H1 (cell line): ENCODE results near the gene GOLPH3L. TPM values are rescaled to one million over a fixed set of nuclear protein-coding genes. Genes with fewer than 3 reads are reported as not detected.
A peak's percentile ranks its signal among the peaks of the same experiment; 100 is the strongest.

Experiments used
- CTCF ChIA-PET: fragments of 300-600 bp; sonication (Branson Sonifier 250); formaldehyde crosslinking; loops from one replicate; lab custom pipeline; 2021; ENCODE audit not compliant: partially characterized antibody; lab: Charles Lee
- POLR2A ChIA-PET: fragments of 300-600 bp; sonication (Branson Sonifier 250); formaldehyde crosslinking; loops from one replicate; lab custom pipeline; 2021; ENCODE audit warnings: inconsistent platforms; ENCODE audit not compliant: partially characterized antibody; lab: Charles Lee
- DNase-seq, 2 experiments: peaks; one replicate each; pipeline versions ENCODE4 v3.0.0 to v3.0.0-alpha.2; 2010 to 2022; ENCODE audit warnings: low spot score in 2 of 2, low read depth in 1 of 2, mixed read lengths in 1 of 2
- FAIRE-seq: peaks from 2 replicates; lab custom pipeline; 2011; peaks lifted over from hg19 to GRCh38; lab: Jason Lieb, UNC
- H2AFZ ChIP-seq: 2 replicates; pipeline ENCODE4 v1.8.1; 2012; ENCODE audit warnings: low read length, inconsistent platforms
- H2AK5ac ChIP-seq: 2 replicates; pipeline ENCODE4 v1.6.1; 2013; ENCODE audit warnings: low read depth, low read length
- H2BK120ac ChIP-seq: replicated peaks from 2 replicates; pipeline ENCODE3; 2013; ENCODE audit warnings: low read depth, low read length, inconsistent platforms
- H2BK12ac ChIP-seq: 2 replicates; pipeline ENCODE4 v1.6.1; 2013; ENCODE audit warnings: low read depth, low read length
- H2BK15ac ChIP-seq: 2 replicates; pipeline ENCODE4 v1.6.1; 2013; ENCODE audit warnings: low read length
- H2BK20ac ChIP-seq: 2 replicates; pipeline ENCODE4 v1.6.1; 2013; ENCODE audit warnings: low read length
- H2BK5ac ChIP-seq: 2 replicates; pipeline ENCODE4 v1.6.1; 2013; ENCODE audit warnings: low read depth, low read length
- H3K14ac ChIP-seq: 2 replicates; pipeline ENCODE4 v1.6.1; 2013; ENCODE audit warnings: inconsistent platforms; ENCODE audit not compliant: insufficient read length
- H3K18ac ChIP-seq: 2 replicates; pipeline ENCODE4 v1.6.1; 2013; ENCODE audit warnings: low read length; ENCODE audit errors: extremely low read depth
- H3K23ac ChIP-seq: 2 replicates; pipeline ENCODE4 v1.6.1; 2013; ENCODE audit warnings: inconsistent platforms; ENCODE audit not compliant: insufficient read length
- H3K23me2 ChIP-seq: 2 replicates; pipeline ENCODE4 v1.6.1; 2013; ENCODE audit warnings: low read depth, low read length
- H3K27ac ChIP-seq: 2 replicates; pipeline ENCODE4 v1.6.1; 2011; ENCODE audit warnings: low read depth, low read length, inconsistent platforms
- H3K27me3 ChIP-seq, 4 experiments: replicated peaks in 1 of 4; 1 replicate in 1 of 4; 2 replicates in 3 of 4; pipeline versions ENCODE4 v1.6.1 to v1.8.1; 2011 to 2013; ENCODE audit warnings: low read length in 3 of 4, mild to moderate bottlenecking in 3 of 4, inconsistent platforms in 2 of 4, mixed read lengths in 2 of 4, moderate library complexity in 1 of 4; ENCODE audit not compliant: control insufficient read depth in 3 of 4, insufficient read depth in 3 of 4; ENCODE audit errors: extremely low read depth in 1 of 4
- H3K36me3 ChIP-seq, 4 experiments: 2 replicates each; pipeline versions ENCODE4 v1.6.1 to v1.8.1; 2011 to 2013; ENCODE audit warnings: mild to moderate bottlenecking in 4 of 4, low read length in 3 of 4, moderate library complexity in 2 of 4, control low read depth in 1 of 4, inconsistent platforms in 1 of 4; ENCODE audit not compliant: insufficient read depth in 4 of 4, control insufficient read depth in 2 of 4
- H3K4ac ChIP-seq: replicated peaks from 2 replicates; pipeline ENCODE3; 2013; ENCODE audit warnings: low read length, low read depth, mixed read lengths, inconsistent platforms; ENCODE audit not compliant: insufficient read length
- H3K4me1 ChIP-seq, 4 experiments: replicated peaks in 1 of 4; 1 replicate in 1 of 4; 2 replicates in 3 of 4; pipeline versions ENCODE4 v1.6.1 to v1.8.1; 2011 to 2013; ENCODE audit warnings: low read length in 3 of 4, inconsistent platforms in 2 of 4, mixed read lengths in 1 of 4; ENCODE audit not compliant: insufficient read depth in 4 of 4, control insufficient read depth in 3 of 4
- H3K4me2 ChIP-seq, 2 experiments: 2 replicates each; pipeline versions ENCODE4 v1.6.1 to v1.8.1; 2011 to 2013; ENCODE audit warnings: low read depth in 2 of 2, low read length in 2 of 2, control low read depth in 1 of 2, inconsistent platforms in 1 of 2, mild to moderate bottlenecking in 1 of 2; ENCODE audit not compliant: insufficient read depth in 1 of 2
- H3K4me3 ChIP-seq, 4 experiments: fragments of 200-600, 300-600 bp in 1 of 4; sonication (generic), shearing (Covaris generic), sonication (Bioruptor Twin) in 1 of 4; 2 replicates each; pipeline versions ENCODE4 v1.5.1 to v1.8.1; 2011 to 2016; ENCODE audit warnings: low read length in 4 of 4, low read depth in 3 of 4, control low read depth in 2 of 4, inconsistent platforms in 2 of 4, mild to moderate bottlenecking in 2 of 4, mixed read lengths in 1 of 4, moderate library complexity in 1 of 4; ENCODE audit not compliant: insufficient read depth in 2 of 4; ENCODE audit errors: extremely low read depth in 1 of 4
- H3K56ac ChIP-seq: replicated peaks from 2 replicates; pipeline ENCODE3; 2013; ENCODE audit warnings: low read depth, mild to moderate bottlenecking, mixed read lengths, low read length, inconsistent platforms; ENCODE audit not compliant: insufficient read length
- H3K79me1 ChIP-seq: 2 replicates; pipeline ENCODE4 v1.6.1; 2013; ENCODE audit warnings: low read depth, low read length, control low read depth
- H3K79me2 ChIP-seq, 2 experiments: 2 replicates each; pipeline versions ENCODE4 v1.6.1 to v1.8.1; 2012 to 2013; ENCODE audit warnings: low read length in 2 of 2, mild to moderate bottlenecking in 2 of 2, inconsistent platforms in 1 of 2; ENCODE audit not compliant: insufficient read depth in 2 of 2, control insufficient read depth in 1 of 2
- H3K9ac ChIP-seq, 4 experiments: replicated peaks in 1 of 4; 1 replicate in 1 of 4; 2 replicates in 3 of 4; pipeline versions ENCODE4 v1.6.1 to v1.8.1; 2011 to 2013; ENCODE audit warnings: low read depth in 3 of 4, low read length in 3 of 4, control low read depth in 2 of 4, mild to moderate bottlenecking in 2 of 4, moderate library complexity in 2 of 4, inconsistent platforms in 1 of 4; ENCODE audit errors: extremely low read depth in 1 of 4
- H3K9me3 ChIP-seq, 2 experiments: 2 replicates each; pipeline versions ENCODE4 v1.6.1 to v1.8.1; 2012 to 2013; ENCODE audit warnings: mild to moderate bottlenecking in 2 of 2, moderate library complexity in 2 of 2, control low read depth in 1 of 2, inconsistent platforms in 1 of 2, low read depth in 1 of 2, low read length in 1 of 2, mixed read lengths in 1 of 2; ENCODE audit not compliant: insufficient read depth in 2 of 2
- H4K20me1 ChIP-seq, 2 experiments: replicated peaks in 1 of 2; 2 replicates each; pipeline versions ENCODE3 to v1.8.1; 2011 to 2013; ENCODE audit warnings: inconsistent platforms in 2 of 2, low read length in 2 of 2, mild to moderate bottlenecking in 1 of 2; ENCODE audit not compliant: insufficient read depth in 2 of 2, control insufficient read depth in 1 of 2
- H4K5ac ChIP-seq: 2 replicates; pipeline ENCODE4 v1.6.1; 2013; ENCODE audit warnings: low read length, low read depth, mixed read lengths, inconsistent platforms; ENCODE audit not compliant: insufficient read length
- H4K8ac ChIP-seq: 2 replicates; pipeline ENCODE4 v1.8.0; 2013; ENCODE audit warnings: mild to moderate bottlenecking, moderate library complexity, low read length, inconsistent platforms; ENCODE audit not compliant: insufficient read depth; ENCODE audit errors: extremely low read depth
- H4K91ac ChIP-seq: replicated peaks from 2 replicates; pipeline ENCODE3; 2013; ENCODE audit warnings: low read length, mixed read lengths, inconsistent platforms; ENCODE audit not compliant: insufficient read length
- EP300 ChIP-seq, 2 experiments: IDR thresholded peaks; 1 replicate in 1 of 2; 2 replicates in 1 of 2; pipeline ENCODE4 v1.6.1; 2011 to 2012; ENCODE audit warnings: low read depth in 2 of 2, low read length in 2 of 2, mild to moderate bottlenecking in 2 of 2, borderline replicate concordance in 1 of 2, inconsistent platforms in 1 of 2, moderate library complexity in 1 of 2
- POLR2A ChIP-seq, 2 experiments: IDR thresholded peaks; 1 replicate in 1 of 2; 2 replicates in 1 of 2; pipeline ENCODE4 v1.6.1; 2011; ENCODE audit warnings: low read depth in 2 of 2, low read length in 2 of 2, mild to moderate bottlenecking in 2 of 2; ENCODE audit errors: control extremely low read depth in 1 of 2
- WGBS, 2 experiments: shearing (Covaris generic) in 1 of 2; methylation state at CpG; one replicate each; pipeline versions ENCODE4 v1.1.6 to v1.1.7; 2013 to 2015; ENCODE audit warnings: low lambda C conversion rate in 2 of 2, mixed read lengths in 2 of 2, inconsistent platforms in 1 of 2, low coverage in 1 of 2, missing lambda C conversion rate in 1 of 2; ENCODE audit not compliant: insufficient replicate concordance in 2 of 2, insufficient coverage in 1 of 2, insufficient read length in 1 of 2; ENCODE audit errors: extremely low coverage in 1 of 2, missing lambda C conversion rate in 1 of 2; 5-methylcytosine and 5-hydroxymethylcytosine counted together
- polyA plus RNA-seq, 7 experiments: library from polyadenylated mRNA; depleted of rRNA in 3 of 7; stranded (reverse) in 5 of 7; unstranded in 2 of 7; fragments of >200 nt in 5 of 7; fragments of 200-250 nt in 2 of 7; gene quantifications; 1 replicate in 5 of 7; 2 replicates in 1 of 7; 4 replicates in 1 of 7; pipeline versions ENCODE4 v1.2.1 to v1.2.3, GENCODE V29; 2011 to 2013; ENCODE audit warnings: missing spikeins in 2 of 7, mixed read lengths in 2 of 7
- total RNA-seq: library from RNA; stranded (reverse); fragmentation: NEBNext Ultra II Directional; extraction: Animal tissue kit (Norgen Biotek cat#: 25700); gene quantifications from 2 replicates; pipeline ENCODE4 v1.2.1, GENCODE V29; 2021

Gene GOLPH3L
- total and polyA plus RNA-seq, 2 of the 8 experiments (the other 6 are each of a cell fraction or from before 2014, with no cell fraction given) = 13.3 to 40.8 TPM

GRCh38 chr1:150604226-150604588 is 92.7 kb downstream of the GOLPH3L start:
- DNase-seq = no peak
- POLR2A ChIA-PET = interaction anchor here (0.8 to 43.5 kb wide), 6 partner anchors 11 to 80 kb away, joined by 3 to 1380 read pairs (median 10); partner anchors contain the start of genes ADAMTSL4, ENSA and MCL1
- H3K27ac ChIP-seq = peak overlapping the region; percentile 66
- peak overlapping the region in 1 of 4 experiments; percentile 12; a peak in 1 of 8 replicates for H3K4me3 ChIP-seq
- peak overlapping the region in 1 of 4 experiments; percentile 9; a peak in 1 of 7 replicates for H3K9ac ChIP-seq
- no peak overlapping the region for H3K14ac ChIP-seq
- peak overlapping the region; percentile 25 for H2BK120ac ChIP-seq
- H3K9me3 ChIP-seq = no peaks in the 10 kb centered on the region
- no peaks in the 10 kb centered on the region for H3K23me2 ChIP-seq
- peaks cover 5 to 12% (median 10%) of the 10 kb centered on the region in 4 experiments; a peak in 6 of 7 replicates for H3K4me1 ChIP-seq
- no peak overlapping the region for H3K4ac ChIP-seq
- H2BK15ac ChIP-seq = no peak overlapping the region
- TF ChIP-seq POLR2A (IDR thresholded peaks at IDR 0.05; ENCODE audit: control extremely low read depth in 1 of 2, low read depth in 2 of 2, low read length in 2 of 2) = peak; percentile 34 to 43; a peak in 2 of 3 replicates
- no peak for TF ChIP-seq EP300 (IDR thresholded peaks at IDR 0.05; ENCODE audit: borderline replicate concordance in 1 of 2, low read depth in 2 of 2, low read length in 2 of 2)
- TF ChIP-seq, all 59 proteins: peak for 1
- no peak overlapping the region for H2AK5ac ChIP-seq
- no peak overlapping the region for H2AFZ ChIP-seq
- peaks cover 0 to 4% (median under 1%) of the 10 kb centered on the region in 4 experiments; a peak in 2 of 8 replicates for H3K36me3 ChIP-seq
- H4K91ac ChIP-seq = peak overlapping the region; percentile 14
- CTCF ChIA-PET = interaction anchor here (1.3 to 6.9 kb wide), 4 partner anchors 16 to 44 kb away, joined by 5 to 50 read pairs (median 6); no protein-coding TSS in a partner anchor
- no peak overlapping the region for H2BK20ac ChIP-seq
- H4K5ac ChIP-seq = peak overlapping the region; percentile 37
- no peak overlapping the region for H3K56ac ChIP-seq
- WGBS, 2 experiments = 26% methylated on average over 2 of the region's 2 CpGs; no CpG with 5 or more reads in 1 of the 2 experiments
- H2BK5ac ChIP-seq = peak overlapping the region; percentile 1; the same call in 1 of the 2 replicates
- H3K18ac ChIP-seq = peak overlapping the region; percentile 4; the same call in 1 of the 2 replicates
- no peaks in the 10 kb centered on the region for H3K79me2 ChIP-seq
- H4K8ac ChIP-seq = no peak overlapping the region
- H2BK12ac ChIP-seq = peak overlapping the region; percentile 3; the same call in 1 of the 2 replicates
- no peaks in the 10 kb centered on the region for H3K79me1 ChIP-seq
- H3K27me3 ChIP-seq = no peaks in the 10 kb centered on the region
- no peak overlapping the region for H3K23ac ChIP-seq
- peak overlapping the region; percentile 41 to 54; a peak in 3 of 4 replicates for H3K4me2 ChIP-seq
- FAIRE-seq = no peak
- no peaks in the 10 kb centered on the region for H4K20me1 ChIP-seq
